Measurements from ENCODE around the gene VAV1.
"Not testable (repeated sequence)": the region's sequence is repeated elsewhere in the genome, so short reads cannot be mapped to it uniquely, and the experiment has no call there.

Gene VAV1

GRCh38 chr19:6737873-6738786 lies 34.4 kb upstream of the VAV1 start:
- peak; percentile 65 for DNase-seq (ENCODE audit: low read depth)

- DNase-seq (ENCODE audit: low read depth): peak; percentile 9
Measured at GRCh38 chr19:6738787-6739389, 33.6 kb upstream of the VAV1 start.

- DNase-seq (ENCODE audit: low read depth): peak; percentile 73
Measured at GRCh38 chr19:6739390-6739882, 33.1 kb upstream of the VAV1 start, which contains the start of gene TRIP10. Gene TRIP10 (plus strand): TSS chr19:6739680. CDS start chr19:6739762, 82 bp downstream.

- DNase-seq (ENCODE audit: low read depth): no peak
Measured at GRCh38 chr19:6739883-6740588, 32.5 kb upstream of the VAV1 start.

- no peak for DNase-seq (ENCODE audit: low read depth)
Measured at GRCh38 chr19:6740589-6741343, 31.7 kb upstream of the VAV1 start.

DNA sequence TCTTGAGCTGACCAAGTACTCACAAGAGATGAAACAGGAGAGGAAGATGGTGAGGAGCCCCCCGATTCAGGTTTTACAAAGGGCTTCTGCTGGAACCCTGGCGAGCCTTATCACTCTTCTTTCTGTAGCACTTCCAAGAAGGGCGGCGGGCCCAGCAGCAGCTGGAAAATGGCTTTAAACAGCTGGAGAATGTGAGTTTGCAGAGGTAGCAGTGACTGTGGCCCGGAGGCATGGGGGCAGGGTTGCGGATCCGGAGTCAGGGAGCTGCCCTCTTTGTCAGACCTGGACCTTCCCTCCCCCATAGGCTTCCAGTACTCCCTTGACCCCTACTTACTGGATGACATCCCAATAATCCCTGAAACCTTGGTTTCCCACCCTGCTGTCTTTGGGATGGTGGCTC lies 29.4 kb upstream of the VAV1 start:
- no peak for DNase-seq (ENCODE audit: low read depth)

DNA sequence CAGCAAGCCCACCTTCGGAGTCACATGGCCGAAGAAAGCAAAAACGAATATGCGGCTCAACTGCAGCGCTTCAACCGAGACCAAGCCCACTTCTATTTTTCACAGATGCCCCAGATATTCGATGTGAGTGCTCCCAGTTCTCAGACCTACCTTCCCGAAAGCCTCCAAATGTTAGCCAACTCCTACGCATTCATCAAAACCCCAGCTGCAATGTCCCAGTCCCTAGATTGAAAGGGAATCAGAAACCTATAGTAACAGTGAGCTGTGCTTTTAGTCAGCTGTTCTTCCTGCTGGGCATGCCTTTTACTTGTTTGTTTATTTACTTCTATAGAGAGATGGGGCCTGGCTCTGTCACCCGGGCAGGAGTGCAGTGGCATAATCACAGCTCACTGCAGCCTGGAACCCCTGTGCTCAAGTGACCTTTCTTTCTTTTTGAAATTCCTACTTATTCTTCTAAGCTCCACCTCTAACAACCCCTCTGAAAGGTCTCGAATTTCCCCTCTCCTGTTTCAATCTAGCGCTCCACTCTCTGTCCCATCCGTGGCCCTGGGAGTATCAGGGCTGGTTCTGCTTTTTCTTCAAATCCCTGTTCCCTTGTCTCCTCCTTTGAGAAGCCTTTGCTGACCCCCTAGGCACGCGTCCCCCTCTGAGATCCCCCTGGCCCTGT lies 28.7 kb upstream of the VAV1 start:
- no peak for DNase-seq (ENCODE audit: low read depth)

DNA sequence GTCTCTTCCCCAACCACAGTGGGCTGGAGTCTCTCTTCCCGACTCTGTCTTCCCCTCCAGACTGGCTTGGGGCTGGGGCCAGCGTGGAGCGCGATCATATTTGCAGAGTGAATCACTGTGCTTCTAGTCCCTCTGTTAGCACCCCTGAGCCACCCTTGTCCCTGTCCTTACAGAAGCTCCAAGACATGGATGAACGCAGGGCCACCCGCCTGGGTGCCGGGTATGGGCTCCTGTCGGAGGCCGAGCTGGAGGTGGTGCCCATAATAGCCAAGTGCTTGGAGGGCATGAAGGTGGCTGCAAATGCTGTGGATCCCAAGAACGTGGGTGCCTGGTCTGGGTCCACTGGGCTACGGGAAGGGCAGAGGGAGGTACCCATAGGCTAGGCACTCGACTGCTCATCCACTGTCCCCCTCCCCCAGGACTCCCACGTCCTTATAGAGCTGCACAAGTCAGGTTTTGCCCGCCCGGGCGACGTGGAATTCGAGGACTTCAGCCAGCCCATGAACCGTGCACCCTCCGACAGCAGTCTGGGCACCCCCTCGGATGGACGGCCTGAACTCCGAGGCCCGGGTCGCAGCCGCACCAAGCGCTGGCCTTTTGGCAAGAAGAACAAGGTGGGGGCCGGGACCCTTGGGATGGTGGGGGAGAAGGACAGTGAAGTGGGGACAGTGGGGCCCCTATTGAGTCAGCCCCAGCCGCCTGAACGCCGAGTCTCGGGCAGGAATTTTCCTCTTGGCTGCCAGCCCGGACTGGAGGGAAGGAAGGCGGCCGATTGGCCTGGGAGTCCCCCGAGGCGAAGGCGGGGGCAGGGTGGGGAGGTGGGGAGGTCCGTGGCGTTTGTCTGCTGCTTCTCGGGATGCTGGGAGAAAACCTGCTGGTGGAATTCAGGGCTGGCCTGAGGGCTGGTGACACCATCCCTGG lies 27.9 kb upstream of the VAV1 start:
- no peak for DNase-seq (ENCODE audit: low read depth)

DNA sequence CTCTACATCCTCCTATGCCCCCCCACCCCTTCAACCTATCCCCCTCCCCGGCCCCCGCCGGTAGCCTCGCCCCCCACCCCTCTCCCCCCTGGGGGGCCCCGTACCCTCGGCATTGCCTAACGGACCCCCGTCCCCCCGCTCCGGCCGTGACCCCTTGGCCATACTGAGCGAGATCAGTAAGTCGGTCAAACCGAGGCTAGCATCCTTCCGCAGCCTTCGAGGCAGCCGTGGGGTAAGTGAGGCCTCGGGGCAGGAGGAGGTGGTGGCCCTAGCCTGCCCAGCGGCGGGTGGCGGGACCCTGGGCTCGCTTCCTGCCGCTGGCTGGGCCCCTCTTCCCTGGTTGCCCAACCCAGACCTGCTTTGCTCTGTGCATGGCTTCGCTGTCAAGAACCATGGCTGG lies 26.5 kb upstream of the VAV1 start:
- no peak for DNase-seq (ENCODE audit: low read depth)

DNA sequence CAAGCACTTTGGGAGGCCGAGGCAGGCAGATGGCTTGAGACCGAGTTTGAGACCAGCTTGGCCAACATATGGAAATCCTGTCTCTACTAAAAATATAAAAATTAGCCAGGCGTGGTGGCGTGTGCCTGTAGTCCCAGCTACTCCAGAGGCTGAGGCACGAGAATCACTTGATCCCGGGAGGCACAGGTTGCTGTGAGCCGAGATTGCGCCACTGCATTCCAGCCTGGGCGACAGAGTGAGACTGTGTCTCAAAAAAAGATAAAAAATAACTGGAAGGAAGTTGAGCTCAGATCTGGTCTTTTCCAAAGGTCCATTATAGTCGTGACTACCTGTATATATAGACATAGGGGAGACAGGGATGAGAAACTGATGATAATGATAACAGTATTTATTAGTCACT lies 24.0 kb upstream of the VAV1 start:
- DNase-seq (ENCODE audit: low read depth): not testable (repeated sequence)

- no peak for DNase-seq (ENCODE audit: low read depth)
Measured at GRCh38 chr19:6750062-6750461, 22.4 kb upstream of the VAV1 start.

DNA sequence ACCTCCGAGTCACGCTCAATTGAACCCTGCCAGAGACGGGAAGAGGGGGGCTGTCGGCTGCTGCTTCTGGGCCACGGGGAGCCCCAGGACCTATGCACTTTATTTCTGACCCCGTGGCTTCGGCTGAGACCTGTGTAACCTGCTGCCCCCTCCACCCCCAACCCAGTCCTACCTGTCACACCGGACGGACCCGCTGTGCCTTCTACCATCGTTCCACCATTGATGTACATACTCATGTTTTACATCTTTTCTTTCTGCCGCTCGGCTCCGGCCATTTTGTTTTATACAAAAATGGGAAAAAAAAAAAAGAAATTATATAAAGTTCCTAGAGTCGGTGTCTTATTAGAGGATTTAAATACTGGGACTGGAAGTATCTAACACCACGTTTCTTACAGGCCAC lies 21.3 kb upstream of the VAV1 start:
- DNase-seq (ENCODE audit: low read depth): no peak

- no peak for DNase-seq (ENCODE audit: low read depth)
Measured at GRCh38 chr19:6752256-6753177, 20.0 kb upstream of the VAV1 start.

- peak; percentile 67 for DNase-seq (ENCODE audit: low read depth)
Measured at GRCh38 chr19:6753178-6754031, 19.1 kb upstream of the VAV1 start.

GRCh38 chr19:6754136-6754535 lies 18.4 kb upstream of the VAV1 start:
- no peak for DNase-seq (ENCODE audit: low read depth)

DNA sequence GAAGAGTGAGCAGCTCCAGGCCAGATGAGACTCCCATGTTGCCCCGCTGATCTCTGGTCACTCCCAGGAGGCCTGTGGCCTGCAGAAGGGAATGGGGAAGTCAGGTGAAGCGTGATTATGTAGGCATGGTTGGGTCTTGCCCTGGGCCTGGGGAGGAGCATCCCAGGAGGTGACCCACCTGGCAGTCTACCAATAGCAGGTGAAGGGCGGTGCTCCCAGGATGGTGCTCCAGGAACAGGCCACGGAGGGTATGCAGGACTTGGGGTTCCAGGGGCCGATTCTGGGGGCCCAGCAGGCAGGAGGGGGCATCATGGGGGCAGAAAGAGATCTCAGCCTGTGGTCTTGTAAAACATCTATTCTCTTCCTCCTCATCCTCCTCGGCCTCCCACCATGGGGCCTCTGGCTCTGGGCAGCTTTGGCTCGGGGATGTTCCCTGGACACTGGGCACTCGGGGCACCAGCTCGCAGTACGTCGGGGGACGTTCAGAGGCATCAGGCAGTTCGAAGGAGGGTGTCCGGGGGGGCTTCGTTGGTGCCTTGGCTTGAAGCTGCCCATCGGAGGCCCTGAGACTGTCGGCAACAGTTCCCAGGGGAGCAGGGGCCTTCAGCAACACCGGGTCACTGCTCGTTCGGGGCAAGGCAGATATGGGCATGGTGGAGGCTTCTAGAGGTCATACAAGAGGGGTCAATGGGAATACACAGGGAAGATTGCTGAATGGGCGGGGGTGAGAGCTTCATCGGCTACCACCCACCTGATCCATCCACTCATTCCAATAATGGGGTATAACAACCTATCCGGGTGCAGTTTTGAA lies 17.6 kb upstream of the VAV1 start:
- DNase-seq (ENCODE audit: low read depth): no peak

- no peak for DNase-seq (ENCODE audit: low read depth)
Measured at GRCh38 chr19:6760606-6761005, 11.9 kb upstream of the VAV1 start.
